Hematopoietic multipotent progenitor cell treated with erythropoietin and hydrocortisone succinate and interleukin-3 and kit ligand, for 6 days (in vitro differentiated cells): ENCODE results near the gene NFYC.
"Not testable (repeated sequence)": the region's sequence is repeated elsewhere in the genome, so short reads cannot be mapped to it uniquely, and the experiment has no call there.

ENCODE experiments used
- DNase-seq: peaks from one replicate; pipeline ENCODE4 v3.0.0-alpha.2; 2015

The NFYC gene

GRCh38 chr1:40665335-40666171 lies 26.0 kb upstream of the NFYC start, which contains the start of gene RIMS3:
RIMS3 (minus strand) TSS chr1:40665682; CDS start chr1:40641925, 23,757 bp downstream.
- DNase-seq: peak; percentile 85

GRCh38 chr1:40668769-40669525 lies 22.6 kb upstream of the NFYC start:
- peak; percentile 89 for DNase-seq

DNA sequence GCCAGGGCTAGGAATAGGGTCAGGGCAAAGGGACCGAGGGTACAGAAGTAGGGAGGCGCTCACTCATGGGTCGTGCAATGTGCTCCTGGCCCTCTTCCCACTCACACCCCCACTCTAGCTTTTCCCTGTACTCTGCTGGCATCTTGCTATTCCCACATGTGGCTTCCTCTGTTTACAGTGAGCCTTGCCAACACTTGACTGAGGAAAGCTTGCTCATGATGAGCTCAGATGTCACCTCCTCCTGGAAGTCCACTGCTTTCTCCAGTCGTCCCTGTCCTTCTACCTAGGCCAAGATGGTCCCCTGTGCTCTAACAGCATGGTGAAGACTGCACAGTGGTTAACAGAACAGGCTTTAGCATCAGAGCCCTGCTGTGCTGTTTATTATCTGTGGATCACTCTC lies 18.1 kb upstream of the NFYC start:
- no peak for DNase-seq

DNA sequence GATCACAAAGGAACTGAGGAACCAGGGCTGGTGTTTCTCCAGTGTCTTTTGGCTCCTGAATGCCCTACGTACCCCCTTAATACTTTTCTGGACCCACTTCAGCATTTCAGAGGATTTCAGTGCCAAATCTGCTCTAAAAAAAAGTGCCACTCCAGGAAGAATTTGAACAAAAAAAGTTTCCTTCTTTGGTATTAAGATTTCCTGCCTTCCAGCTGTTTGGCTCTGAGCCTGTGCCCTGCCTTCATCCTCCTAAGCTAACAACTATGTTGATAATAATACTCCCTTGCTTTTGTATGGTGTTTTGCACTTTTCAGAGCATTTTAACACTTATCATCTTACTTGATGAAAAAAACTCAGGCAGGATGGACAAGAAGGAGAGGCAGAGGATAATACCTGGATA lies 15.0 kb upstream of the NFYC start:
- no peak for DNase-seq

- DNase-seq: no peak
Observed at GRCh38 chr1:40679165-40679953, 12.1 kb upstream of the NFYC start.

DNA sequence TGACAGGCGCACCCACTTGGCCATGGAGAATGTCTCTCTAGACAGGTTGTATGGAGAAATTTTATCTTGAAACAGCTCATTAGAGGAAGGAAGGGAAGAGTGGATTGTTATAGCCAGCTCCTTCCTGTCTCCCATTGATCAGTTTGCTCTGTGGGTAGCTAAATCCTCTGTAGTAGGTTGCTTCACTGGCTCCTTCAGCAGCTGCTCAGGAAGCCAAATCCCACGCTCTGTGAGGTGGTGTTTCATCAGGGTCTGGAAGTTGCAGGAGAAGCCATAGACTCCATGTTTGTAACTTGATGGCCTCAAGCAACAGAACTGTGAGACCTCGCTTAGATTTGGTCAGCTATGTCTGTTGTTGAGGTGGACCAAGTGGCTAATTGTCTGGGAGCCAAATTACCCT lies 6.8 kb upstream of the NFYC start:
- DNase-seq: no peak

GRCh38 chr1:40687059-40687458 lies 4.4 kb upstream of the NFYC start:
- no peak for DNase-seq

- no peak for DNase-seq
Observed at GRCh38 chr1:40687661-40688060, 3.8 kb upstream of the NFYC start.

DNA sequence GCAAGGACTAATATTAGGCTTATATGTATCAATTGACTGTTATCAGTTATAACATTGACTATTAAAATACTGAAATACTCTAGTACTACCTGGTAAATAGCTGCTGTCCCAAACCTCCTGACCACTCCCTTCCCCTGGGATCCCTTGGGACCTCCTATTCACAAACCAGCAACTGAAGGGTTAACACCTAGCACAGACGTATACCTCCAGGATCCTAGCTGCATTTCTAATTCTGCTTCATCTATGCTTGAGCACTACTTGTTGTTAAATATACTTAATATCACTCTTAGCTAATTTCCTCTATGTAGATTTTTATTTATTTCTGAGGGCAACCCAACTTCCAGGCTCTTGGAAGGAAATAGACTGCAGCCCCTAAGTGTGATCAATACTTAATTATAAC lies 1.8 kb upstream of the NFYC start:
- no peak for DNase-seq

DNA sequence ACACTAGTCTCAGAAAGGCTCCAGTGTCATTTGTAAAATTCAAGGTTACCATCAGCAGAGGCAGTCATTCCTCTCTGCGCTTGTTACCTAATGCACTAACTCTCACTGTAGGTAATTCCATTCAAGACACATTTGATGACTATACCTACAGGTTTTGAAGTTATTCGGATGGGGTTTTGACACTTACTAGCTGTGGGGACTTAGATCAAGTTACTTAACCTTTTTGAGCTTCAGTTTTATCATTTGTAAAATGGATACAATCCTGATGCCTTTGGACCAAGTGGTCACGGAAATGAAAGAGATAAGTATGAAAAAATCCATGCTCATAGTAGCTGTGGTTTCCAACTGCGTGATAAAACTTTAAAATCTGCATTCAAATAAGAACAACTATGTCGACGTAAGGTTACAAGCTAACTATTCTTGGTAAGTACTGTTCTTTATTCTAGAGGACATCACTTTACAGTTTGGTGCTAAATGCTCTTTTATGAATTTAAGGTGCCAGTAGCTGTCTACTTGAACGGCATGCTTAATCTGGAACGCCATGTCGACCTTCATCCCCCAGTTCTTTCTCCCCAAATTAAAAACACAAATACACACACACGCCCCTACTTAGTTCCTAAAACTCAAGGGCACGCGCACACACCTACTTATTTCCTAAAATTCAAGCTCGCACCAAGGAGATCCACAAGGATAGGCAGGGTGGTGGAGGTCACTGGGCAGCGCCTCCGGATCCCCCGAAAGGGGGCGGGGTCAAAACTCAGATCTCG lies 550 bp upstream of the NFYC start:
- DNase-seq: peak; percentile 16

DNA sequence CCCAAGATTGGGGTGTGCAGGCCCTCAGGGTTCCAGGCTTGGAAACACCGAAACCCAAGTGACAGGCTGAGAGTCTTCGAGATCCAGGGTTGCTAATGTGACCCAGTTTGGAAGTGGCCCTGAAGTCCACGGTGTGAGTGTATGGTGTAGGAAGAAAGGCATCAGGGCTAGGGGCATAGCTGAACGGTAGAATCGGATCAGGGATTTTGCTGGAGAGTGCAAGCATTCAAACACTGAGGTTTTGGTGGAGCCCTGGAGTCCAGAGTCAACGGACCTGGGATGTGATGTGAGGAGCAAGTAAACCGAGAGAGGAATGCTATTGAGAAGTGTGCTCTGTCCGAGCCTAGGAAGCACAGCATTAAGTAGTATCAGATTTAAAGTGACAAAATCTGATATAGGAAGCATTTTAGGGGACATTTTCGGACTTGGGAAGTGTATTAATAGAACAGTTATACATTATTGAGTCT lies 958 bp downstream of the NFYC start:
- no peak for DNase-seq

DNA sequence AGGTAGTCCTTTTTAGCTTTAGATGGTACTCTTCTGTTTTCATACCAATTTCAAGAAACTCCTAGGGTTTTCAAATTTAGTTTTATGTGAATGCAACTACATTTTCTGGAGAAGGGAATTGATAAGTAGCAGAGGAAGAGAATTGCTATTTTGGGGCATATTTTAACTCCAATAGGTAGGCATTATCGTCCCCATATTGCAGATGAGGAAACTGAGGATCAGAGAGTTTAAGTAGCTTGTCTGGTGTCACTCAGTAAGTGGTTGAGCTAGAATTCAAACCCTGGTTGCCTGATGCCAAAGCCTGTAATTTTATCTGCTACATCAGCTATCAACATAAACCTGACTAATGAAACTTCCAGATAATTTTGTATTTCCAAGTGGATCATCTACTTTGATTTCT lies 1.9 kb downstream of the NFYC start:
- DNase-seq: no peak

DNA sequence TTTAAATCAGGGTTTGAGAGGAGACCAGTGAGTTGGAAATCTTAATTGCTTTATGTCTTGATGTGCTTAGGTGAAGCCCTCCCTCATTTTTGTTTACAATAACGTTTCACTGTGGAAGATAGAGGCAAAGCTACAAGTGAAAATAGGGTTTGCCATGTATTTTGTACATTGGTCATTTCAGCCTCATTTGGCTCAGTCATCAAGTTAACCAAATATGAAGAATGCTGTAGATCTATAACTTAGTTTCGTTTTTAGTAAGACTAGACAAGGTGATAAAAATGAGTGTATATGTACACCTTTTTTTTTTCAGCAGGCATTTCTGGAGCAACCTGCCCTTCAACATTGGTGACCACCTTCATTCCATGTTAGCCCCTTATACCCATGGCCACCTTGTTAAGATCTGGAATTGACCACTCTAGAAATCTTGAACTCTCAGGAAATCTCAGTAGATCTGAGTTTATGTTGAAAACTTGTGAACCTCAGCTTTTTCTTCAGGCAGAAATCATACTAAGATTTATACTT lies 2.9 kb downstream of the NFYC start:
- no peak for DNase-seq

DNA sequence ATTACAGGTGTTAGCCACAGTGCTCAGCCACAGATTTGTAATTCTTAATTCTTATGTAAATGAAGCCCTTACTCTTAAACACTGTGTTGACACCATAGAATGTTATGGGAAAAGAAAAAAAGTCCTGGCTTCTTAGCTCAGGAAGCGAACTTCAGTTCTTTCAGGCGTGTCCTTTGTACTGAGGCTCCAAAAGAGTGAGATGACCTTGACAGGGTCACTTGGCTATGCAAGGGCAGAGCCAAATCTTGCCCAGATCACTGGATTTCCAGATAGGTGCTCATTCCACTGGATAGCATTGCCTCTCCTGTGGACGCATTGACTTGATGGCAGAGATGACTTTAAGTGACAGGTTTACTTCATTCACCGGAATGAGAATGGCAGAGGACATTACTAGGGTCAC lies 4.8 kb downstream of the NFYC start:
- DNase-seq: no peak

- no peak for DNase-seq
Observed at GRCh38 chr1:40697436-40697835, 5.9 kb downstream of the NFYC start.

DNA sequence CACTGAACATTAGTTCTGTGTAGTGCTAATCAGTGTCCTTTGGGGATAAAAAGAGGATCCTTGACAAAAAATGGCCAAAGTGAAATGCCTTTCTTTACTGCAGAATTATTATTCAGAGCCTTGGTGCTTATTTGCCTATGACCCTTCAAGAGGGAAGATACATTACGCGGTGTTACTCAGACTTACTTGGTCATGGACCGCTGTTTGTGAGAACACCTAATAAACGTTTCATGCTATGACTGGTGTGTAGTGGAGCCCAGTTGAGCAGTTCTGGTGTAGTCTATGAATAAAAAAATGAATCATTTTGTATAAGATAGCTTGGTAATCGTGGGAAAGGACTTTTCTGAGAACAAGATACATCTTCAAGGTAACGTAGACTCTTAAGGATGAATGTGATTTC lies 8.3 kb downstream of the NFYC start:
- DNase-seq: no peak

DNA sequence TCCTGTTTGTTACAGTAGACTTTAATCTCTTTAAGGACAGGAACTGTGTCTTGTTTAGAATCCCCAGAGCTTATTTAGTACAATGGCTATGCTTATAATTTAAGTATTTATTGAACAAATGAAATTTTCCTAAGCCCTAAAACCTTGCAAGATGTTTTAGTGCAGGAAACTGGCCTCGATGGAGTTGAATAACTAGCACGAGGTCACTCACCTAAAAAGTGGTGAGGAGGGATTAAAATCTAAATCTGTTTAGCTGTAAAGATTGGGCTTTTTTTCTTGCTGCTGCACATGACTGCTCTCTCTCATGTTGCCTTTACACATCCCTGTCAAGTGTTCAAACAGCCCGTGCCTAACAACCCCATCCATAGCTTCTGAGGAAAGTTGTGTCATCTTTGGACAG lies 10.2 kb downstream of the NFYC start:
- no peak for DNase-seq

- not testable (repeated sequence) for DNase-seq
Observed at GRCh38 chr1:40702810-40703209, 11.3 kb downstream of the NFYC start.

GRCh38 chr1:40703316-40703715 lies 11.8 kb downstream of the NFYC start:
- peak; percentile 37 for DNase-seq

DNA sequence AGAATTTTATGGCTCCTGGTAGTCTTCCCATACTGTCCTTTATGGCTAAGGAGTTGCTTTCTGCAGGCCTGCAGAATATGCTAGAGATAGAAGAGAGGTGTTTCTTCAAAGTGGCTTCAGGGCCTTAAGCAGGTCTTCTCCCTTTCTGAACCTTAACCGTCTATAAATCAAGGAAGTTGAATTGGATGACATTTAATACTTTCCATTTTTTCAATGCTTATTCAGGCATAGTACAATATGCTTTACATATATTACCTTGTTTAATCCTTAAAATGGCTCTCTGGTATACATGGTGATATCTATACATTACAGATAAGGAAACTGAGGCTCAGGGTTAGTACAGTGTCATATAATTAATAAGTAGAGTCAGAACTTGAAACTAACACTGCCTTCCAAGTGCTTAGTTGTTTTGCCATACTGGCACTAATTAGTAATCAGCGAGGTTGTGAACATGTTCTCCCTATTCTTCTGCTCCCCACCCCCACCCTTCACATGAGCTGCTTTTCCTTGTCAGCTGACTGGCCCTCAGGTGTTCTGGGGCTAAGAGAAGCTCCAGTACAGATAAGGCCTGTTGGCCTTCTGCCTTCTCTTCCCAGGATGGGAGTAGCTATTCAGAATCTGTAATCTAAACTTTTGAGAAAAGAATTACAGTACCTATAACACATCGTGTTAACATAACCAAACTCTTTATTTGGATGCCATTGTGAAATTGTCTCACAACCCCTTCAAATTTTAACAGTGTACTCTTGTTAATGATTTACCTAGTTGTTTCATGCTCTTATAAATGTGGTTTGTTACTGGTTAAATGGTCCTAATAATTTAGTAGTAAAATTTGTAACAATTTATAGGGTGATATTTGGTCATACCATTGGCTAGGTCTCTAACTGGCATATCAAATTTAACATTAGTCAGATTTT lies 13.6 kb downstream of the NFYC start:
- DNase-seq: no peak

DNA sequence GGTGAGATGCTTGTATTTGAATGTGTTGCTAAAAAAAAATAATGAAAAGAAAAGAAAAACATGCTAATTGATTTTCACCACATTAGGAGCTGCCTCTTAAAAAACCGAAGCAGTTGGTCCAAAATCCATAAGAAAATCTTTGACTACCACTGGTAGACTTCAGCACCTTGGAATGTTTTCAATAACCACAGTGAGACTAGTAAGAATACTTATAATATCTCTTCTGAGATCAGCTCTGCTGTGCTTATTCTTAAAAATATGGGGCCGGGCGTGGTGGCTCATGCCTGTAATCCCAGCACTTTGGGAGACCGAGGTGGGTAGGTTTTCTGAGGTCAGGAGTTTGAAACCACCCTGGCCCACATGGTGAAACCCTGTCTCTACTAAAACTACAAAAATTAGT lies 15.1 kb downstream of the NFYC start:
- no peak for DNase-seq
